ENCODE results near the gene ZBTB5.
"Not testable (repeated sequence)": the region's sequence is repeated elsewhere in the genome, so short reads cannot be mapped to it uniquely, and the experiment has no call there.

ZBTB5 gene

DNA sequence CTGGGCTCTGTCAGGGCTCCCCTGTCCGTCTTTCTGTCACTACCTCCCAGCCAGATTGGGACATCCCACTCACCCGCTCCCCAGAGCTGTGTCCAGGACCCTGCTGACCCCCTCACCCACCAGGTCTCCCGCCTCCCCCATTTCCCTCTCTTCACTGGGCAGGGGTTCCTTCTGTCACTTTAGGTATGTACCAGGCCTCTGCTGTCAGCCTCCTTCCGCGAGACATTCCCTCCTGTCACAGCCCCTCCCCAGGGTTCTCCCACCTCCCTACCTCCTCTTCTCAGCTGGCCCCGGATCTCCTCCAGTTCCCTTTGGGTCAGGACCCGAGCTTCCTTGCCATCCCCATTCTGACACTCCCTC, 21.0 kb upstream of the ZBTB5 start:
- no peak for FAIRE-seq

DNA sequence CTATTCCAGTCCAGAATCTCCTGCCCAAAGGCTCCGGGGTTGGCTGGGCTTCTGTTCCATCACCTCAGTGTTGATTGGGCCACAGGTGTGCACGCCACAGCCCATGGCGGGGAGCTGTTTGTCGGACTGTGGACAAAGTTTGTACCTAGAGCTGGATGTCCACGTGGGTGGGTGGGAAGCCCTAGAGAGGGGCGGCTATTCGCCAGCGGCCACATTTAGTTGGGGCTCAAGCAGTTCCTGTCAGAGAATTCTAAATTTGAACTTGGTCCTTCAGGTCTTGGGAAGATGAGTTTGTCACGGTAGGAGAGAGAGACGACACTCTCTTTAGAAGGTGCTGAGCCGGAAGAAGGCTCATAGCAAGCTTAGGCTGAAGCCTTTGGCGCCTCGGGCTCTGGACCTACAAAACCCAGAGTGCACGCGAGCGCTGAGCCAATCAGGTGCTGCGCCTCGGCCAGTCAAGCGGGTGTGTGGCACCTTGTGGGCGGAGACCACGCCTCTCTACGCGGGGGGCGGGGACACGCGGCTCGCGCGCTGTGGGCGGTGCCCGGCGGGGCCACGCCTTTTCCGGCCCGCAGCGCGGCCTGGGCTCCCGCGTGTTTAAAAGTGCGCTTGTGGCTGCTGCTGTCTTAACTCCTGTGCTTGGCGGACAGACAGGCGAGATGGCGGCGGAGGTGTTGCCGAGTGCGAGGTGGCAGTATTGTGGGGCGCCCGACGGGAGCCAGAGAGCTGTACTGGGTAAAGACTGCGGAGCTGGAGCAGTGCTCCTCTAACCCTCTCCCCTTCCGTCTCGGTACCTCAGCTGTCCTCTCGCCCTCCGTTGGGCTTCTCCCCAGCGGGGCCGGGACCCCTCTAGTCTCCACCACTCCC, 20.4 kb upstream of the ZBTB5 start, which contains the start of gene POLR1E:
Gene POLR1E (plus strand): TSS at position 560 of the 867 bp plus-strand sequence. CDS start 100 bp downstream, at position 660.
- FAIRE-seq: no peak

DNA sequence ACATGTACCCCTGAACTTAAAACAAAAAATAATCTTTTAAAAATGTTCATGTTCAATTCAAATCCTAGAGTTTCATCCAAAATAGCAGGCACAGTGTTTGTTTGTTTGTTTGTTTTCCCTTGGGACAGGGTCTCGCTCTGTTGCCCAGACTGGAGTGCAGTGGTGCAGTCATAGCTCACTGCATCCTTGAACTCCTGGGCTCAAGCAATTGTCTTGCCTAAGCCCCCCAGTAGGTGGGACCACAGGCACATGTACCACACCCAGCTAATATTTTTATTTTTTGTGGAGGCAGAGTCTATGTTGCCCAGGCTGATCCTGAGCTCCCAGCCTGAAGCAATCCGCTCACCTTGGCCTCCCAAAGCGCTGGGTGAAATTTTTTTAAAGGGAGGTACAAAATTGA, 15.5 kb upstream of the ZBTB5 start:
- no peak for FAIRE-seq

- FAIRE-seq: not testable (repeated sequence)
These were observed 12.9 kb upstream of the ZBTB5 start for GRCh38 chr9:37477987-37478619.

- FAIRE-seq: not testable (repeated sequence)
These were observed 12.2 kb upstream of the ZBTB5 start for GRCh38 chr9:37477443-37477842.

- FAIRE-seq: no peak
These were observed 11.7 kb upstream of the ZBTB5 start for GRCh38 chr9:37476930-37477329.

DNA sequence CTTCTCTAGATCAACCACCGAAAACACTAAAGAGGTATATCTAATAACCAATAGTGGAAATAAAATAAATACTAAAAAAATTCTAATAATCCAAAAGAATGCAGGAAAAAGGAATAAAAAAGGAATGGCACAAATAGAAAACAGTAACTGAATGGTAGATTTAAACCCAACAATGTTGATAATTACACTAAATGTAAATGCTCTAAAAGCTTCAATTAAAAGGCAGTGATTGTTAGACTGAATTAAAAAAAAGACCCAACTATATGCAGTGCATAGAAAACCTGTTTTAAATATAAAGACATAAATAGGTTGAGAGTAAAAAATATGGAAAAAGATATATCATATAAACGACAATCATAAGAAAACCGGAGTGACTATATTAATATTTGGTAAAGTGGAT, 9.2 kb upstream of the ZBTB5 start:
- FAIRE-seq: no peak

DNA sequence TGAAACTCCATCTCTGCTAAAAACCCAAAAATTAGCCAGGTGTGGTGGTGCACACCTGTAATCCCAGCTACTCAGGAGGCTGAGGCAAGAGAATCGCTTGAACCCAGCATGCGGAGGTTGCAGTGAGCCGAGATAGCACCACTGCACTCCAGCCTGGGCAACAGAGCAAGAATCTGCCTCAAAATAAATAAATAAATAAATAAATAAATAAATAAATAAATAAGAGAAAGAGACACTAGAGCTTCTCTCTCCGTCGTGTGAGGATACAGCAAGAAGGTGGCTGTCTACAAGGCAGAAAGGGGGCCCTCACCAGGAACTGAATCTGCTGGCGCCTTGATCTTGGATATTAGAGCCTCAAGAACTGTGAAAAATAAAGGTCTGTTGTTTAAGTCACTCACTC, 8.7 kb upstream of the ZBTB5 start:
- not testable (repeated sequence) for FAIRE-seq

DNA sequence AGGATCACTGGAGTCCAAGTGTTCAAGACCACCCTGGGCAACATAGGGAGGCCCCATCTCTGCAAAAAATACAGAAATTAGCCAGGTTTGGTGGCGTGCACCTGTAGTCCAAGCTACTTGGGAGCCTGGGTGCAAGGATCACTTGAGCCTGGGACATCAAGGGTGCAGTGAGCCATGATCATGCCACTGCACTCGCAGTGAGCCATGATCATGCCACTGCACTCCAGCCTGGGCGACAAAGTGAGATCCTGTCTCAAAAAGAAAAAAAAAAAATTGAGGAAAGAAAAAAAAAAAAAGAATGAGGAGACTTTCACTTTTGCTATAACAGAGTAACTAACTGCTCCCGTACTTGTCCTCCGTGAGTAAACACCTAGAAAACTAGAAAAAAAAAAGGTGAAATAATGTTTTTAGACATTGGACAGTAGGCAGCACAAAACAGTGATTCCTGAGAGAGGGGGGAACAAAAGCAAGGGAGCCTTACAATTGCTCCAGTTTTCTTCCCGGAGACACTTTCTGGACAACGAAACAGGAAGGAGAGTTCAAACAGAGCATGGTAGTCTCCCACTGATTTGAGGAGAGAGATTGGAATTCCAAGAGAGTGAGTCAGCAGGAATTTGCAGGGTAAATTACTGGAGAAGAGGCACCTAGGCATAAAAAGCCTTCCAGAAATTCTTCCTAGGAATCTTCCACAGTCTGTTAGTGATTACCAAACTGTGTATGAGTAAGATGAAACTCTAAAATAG, 6.9 kb upstream of the ZBTB5 start:
- FAIRE-seq: no peak

- FAIRE-seq: no peak
These were observed 3.4 kb upstream of the ZBTB5 start for GRCh38 chr9:37468620-37469019.

DNA sequence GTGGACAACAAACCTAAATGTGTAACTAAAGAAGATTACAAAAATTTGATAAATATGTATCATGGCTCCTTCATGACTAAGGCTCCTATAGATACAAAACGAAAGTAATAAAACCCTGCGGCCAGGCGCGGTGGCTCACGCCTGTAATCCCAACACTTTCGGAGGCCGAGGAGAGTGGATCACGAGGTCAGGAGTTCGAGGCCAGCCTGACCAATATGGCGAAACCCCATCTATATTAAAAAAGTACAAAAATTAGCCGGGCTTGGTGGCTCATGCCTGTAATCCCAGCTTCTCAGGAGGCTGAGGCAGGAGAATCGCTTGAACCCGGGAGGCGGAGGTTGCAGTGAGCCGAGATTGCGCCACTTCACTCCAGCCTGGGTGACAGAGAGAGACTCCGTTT, 2.3 kb upstream of the ZBTB5 start:
- not testable (repeated sequence) for FAIRE-seq

- no peak for FAIRE-seq
These were observed 923 bp upstream of the ZBTB5 start for GRCh38 chr9:37466037-37466709.

DNA sequence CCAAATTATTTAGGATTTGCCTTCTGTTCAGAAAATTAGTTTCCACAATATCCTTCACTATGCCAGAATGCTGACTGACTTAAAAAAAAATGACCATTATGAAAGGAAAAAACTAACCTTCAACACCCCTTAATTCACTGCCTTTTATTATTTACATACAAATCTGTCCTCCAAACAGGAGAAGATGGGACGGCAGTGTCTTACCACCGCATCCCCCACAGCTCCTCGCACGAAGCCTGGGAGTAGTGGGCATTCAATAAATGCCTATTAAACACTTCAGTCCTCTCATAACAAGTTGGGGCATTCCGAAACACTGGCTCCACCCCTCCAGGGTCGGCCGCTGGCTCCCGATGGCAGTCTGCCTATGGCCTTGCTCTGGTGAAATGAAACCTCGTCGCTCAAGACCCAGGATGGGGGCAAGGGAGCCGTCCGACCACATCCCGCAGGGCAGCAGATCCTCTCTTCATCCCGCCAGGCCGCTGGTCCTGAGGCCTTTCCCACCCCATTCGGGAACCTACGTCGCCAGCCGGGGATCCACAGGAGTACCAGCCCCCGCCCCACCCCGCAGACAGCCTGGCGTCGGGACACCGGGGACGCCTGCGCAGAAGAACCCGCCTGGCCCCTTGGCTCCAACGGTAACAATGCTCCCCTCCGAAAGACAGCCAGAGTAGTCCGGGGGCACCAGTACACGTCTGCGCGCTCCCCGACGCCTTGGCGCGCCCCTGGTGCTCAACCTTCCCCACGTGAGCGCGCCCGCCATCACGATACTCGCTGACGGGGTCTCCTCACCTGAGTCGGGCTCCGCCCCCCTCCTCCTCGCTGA, 613 bp downstream of the ZBTB5 start:
- no peak for FAIRE-seq

DNA sequence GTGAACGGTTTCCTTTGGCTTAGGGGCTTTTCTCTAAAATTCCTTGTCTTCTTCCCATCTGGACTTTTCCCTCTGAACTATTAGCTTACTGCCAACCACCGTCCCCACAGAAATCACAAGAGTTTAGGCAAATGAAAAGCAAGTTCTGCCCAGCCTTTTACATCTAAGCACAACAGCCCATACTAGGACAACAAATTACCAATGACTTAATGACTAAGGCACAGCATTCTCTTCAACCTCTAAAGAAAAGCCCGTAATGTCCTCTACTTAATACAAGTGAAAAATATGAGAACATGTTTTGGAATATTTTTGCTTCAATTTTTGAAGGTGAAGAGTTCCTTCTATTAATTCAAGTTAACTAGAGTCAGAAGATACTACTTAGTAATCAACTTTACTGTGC, 1.2 kb downstream of the ZBTB5 start:
- no peak for FAIRE-seq

- no peak for FAIRE-seq
These were observed 8.4 kb downstream of the ZBTB5 start for GRCh38 chr9:37456817-37457216.

- no peak for FAIRE-seq
These were observed 9.2 kb downstream of the ZBTB5 start for GRCh38 chr9:37455884-37456647.

GRCh38 chr9:37454238-37454637, 11.0 kb downstream of the ZBTB5 start:
- no peak for FAIRE-seq

- no peak for FAIRE-seq
These were observed 11.4 kb downstream of the ZBTB5 start for GRCh38 chr9:37453827-37454226.

DNA sequence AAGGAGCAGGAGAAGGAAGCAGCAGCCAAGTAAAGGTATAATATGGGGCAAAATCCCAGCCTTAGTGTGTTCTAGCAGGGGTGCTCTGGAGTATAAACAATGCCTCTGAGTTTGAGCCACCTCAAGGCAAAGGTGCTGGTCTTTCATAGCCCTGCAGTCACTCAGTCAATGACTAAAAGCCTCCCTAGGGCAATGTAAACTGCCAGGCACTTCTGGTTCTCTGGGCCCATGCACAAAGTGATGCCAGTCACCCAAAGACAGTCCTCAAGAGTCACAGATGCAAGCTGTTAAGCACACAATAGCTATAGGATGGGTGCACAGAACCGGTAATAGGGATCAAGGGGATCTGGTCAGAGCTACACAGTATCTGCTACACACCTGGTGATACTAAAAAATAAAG, 12.6 kb downstream of the ZBTB5 start:
- no peak for FAIRE-seq

- no peak for FAIRE-seq
These were observed 13.6 kb downstream of the ZBTB5 start for GRCh38 chr9:37451628-37452027.

All from colon (tissue), 2 donors.